GM18508 (cell line): ENCODE results near the gene CABS1.

ENCODE experiments used
- ATAC-seq: cut with Tn5 transposase; IDR thresholded peaks from one replicate; pipeline ENCODE4 v1.9.1; 2021; ENCODE audit warnings: moderate number of reproducible peaks; ENCODE audit not compliant: insufficient read depth, unreplicated experiment

The CABS1 gene

DNA sequence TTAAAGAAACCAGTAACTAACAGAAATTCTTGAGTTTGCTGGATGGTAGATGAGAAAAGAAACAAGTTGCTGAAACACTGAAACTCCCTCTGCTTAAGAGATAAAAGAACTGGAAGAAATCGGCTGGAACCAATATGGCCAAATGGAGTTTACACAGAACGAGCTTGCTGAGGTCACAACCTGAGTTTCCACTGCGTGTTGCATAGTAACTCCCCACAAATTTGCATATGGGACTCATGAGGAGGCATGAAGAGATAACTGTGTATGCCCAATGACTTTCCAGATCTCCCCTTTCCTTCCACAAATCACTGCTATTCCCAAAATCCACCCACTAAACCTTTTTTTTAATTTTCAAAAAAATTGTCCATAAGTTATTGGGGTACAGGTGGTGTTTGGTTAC lies 38.0 kb downstream of the CABS1 start:
- ATAC-seq: no peak

DNA sequence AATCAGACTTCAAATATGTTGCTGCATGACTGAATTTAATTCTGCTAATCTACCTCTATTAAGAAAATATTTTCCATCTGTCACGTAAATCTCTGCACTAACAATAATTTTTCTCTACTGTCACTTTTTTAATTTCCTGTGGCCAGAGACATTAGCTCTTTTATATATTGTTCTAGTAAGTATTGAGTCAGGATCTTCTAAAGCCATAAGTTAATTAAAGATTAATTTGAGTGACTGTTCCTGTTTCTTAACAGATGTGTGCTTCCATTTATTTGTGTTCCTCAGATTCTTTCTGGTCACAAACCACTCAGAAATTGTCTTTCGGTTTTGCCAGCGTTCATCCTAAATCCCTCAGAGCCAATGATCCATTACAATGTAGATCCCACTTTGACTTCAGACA lies 45.8 kb downstream of the CABS1 start:
- no peak for ATAC-seq

DNA sequence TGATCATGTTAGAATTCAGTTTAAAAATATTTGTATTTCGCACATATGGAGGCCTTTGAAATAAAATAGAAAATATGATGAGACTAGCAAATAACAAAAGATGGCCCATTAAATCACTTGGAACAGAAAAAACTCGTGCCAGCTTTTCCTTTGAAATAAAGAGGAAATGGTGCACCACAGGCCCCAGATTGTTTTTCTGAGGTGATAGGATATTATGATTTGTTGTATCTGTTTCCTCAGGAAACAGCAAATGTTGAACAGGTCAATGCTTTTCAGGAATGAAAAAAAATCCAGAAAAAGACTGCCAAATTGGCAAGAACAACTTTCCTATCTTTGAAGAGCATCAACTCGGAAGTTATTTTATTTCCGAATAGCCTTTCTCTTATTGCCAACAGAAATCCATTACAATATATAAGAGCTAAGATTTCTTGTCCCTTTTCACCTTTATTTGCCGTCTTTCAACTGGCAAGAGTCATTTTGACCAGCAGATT lies 48.0 kb downstream of the CABS1 start, which contains the start of gene SMR3B:
TSS of gene SMR3B (plus strand) at position 441 of the 491 bp plus-strand sequence. CDS start 1,380 bp downstream, outside the sequence.
- ATAC-seq: no peak
